Measurements from ENCODE around the gene MRPS7. TPM values are rescaled to one million over a fixed set of nuclear protein-coding genes. Genes with fewer than 3 reads are reported as not detected.
A peak's percentile ranks its signal among the peaks of the same experiment; 100 is the strongest.

MRPS7 gene
- total and polyA plus RNA-seq, 10 of the 15 experiments (the other 5 are each of a cell fraction or from before 2014, with no cell fraction given): 88.4 to 217 (median 109) TPM

DNA sequence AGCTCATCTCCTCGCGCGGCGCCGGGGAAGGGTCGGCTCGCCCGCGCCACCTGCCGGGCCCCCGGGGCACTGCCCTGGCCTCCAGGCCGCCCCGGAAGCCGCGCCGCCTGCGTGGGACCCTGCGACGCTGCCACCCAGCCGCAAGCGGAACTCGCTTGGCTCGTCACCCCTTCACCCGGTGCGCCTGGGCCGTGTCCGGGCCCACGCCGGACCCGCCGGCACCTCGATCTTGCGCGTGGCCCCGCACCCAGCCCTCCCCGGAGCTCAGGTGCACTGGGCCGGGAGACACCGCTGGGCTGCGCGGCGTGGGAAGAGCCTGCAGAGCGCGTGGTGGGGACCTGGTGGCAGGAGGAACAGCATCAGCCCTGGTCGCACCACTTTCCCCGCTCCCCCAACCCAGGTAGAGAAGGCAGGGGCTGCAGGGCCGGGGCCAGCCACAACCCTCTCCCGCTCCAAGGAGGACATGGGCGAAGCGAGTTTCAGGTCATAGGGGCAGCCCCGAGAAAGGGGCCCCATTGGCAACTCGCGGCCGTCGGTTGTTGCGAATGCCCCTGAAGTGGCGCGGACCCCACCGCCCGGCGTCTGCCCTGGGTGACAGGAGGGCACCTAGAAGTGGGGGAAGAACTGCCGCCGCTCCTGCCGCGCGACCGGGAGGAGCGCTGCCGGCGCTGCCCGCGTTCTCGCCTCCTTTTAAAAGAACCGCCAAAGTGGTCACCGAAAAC is 9.7 kb downstream of the MRPS7 start (continued):
- TF ChIP-seq CREM (IDR thresholded peaks at IDR 0.05; ENCODE audit: low read depth) (peak; percentile 95), IKZF2 (IDR thresholded peaks at IDR 0.05) (no peak), ASH2L (IDR thresholded peaks at IDR 0.05; ENCODE audit: borderline replicate concordance, low read depth) (no peak), NFYB (IDR thresholded peaks at IDR 0.05; ENCODE audit: insufficient read depth, low read depth, low read length) (no peak), MEF2A (IDR thresholded peaks at IDR 0.05; ENCODE audit: insufficient read depth, low read depth, low read length) (0 out of 2 replicates have a peak, but pooled peaks have one; percentile 31), TCF12 (IDR thresholded peaks at IDR 0.05; ENCODE audit: low read depth, low read length) (no peak), RBBP5 (conservative IDR thresholded peaks at IDR 0.05) (no peak), NR2C1 (IDR thresholded peaks at IDR 0.05) (peak; percentile 76), NBN (IDR thresholded peaks at IDR 0.05) (0 out of 2 replicates have a peak, but pooled peaks have one; percentile 39), TCF3 (IDR thresholded peaks at IDR 0.05; ENCODE audit: borderline replicate concordance, insufficient read depth, low read depth, low read length) (peak; percentile 68; the same call in 1 of the 2 replicates), SREBF2 (IDR thresholded peaks at IDR 0.05; ENCODE audit: low read length) (no peak), KAT2A (conservative IDR thresholded peaks at IDR 0.05; ENCODE audit: control insufficient read depth, low read depth, low read length) (no peak), ESRRA (IDR thresholded peaks at IDR 0.05; ENCODE audit: low read length) (no peak), RAD21 (IDR thresholded peaks at IDR 0.05; ENCODE audit: insufficient read depth, low read depth, low read length) (peak; percentile 40; the same call in 1 of the 2 replicates), ZNF384 (IDR thresholded peaks at IDR 0.05; ENCODE audit: borderline replicate concordance, low read depth, low read length) (no peak), BRCA1 (IDR thresholded peaks at IDR 0.05; ENCODE audit: low read depth, low read length) (no peak), YBX1 (IDR thresholded peaks at IDR 0.05) (no peak), POLR2AphosphoS5 (IDR thresholded peaks at IDR 0.05; ENCODE audit: low read length) (no peak), TBL1XR1 (IDR thresholded peaks at IDR 0.05; ENCODE audit: low read depth, low read length) (no peak), NFYA (IDR thresholded peaks at IDR 0.05; ENCODE audit: borderline replicate concordance, low read depth, low read length) (no peak)
- TF ChIP-seq, protein P1, sequence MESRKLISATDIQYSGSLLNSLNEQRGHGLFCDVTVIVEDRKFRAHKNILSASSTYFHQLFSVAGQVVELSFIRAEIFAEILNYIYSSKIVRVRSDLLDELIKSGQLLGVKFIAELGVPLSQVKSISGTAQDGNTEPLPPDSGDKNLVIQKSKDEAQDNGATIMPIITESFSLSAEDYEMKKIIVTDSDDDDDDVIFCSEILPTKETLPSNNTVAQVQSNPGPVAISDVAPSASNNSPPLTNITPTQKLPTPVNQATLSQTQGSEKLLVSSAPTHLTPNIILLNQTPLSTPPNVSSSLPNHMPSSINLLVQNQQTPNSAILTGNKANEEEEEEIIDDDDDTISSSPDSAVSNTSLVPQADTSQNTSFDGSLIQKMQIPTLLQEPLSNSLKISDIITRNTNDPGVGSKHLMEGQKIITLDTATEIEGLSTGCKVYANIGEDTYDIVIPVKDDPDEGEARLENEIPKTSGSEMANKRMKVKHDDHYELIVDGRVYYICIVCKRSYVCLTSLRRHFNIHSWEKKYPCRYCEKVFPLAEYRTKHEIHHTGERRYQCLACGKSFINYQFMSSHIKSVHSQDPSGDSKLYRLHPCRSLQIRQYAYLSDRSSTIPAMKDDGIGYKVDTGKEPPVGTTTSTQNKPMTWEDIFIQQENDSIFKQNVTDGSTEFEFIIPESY (IDR thresholded peaks at IDR 0.05): no peak
- TF ChIP-seq, protein P2, sequence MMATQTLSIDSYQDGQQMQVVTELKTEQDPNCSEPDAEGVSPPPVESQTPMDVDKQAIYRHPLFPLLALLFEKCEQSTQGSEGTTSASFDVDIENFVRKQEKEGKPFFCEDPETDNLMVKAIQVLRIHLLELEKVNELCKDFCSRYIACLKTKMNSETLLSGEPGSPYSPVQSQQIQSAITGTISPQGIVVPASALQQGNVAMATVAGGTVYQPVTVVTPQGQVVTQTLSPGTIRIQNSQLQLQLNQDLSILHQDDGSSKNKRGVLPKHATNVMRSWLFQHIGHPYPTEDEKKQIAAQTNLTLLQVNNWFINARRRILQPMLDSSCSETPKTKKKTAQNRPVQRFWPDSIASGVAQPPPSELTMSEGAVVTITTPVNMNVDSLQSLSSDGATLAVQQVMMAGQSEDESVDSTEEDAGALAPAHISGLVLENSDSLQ (IDR thresholded peaks at IDR 0.05): no peak
- TF ChIP-seq, protein P3, sequence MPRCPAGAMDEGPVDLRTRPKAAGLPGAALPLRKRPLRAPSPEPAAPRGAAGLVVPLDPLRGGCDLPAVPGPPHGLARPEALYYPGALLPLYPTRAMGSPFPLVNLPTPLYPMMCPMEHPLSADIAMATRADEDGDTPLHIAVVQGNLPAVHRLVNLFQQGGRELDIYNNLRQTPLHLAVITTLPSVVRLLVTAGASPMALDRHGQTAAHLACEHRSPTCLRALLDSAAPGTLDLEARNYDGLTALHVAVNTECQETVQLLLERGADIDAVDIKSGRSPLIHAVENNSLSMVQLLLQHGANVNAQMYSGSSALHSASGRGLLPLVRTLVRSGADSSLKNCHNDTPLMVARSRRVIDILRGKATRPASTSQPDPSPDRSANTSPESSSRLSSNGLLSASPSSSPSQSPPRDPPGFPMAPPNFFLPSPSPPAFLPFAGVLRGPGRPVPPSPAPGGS (IDR thresholded peaks at IDR 0.05; ENCODE audit: borderline replicate concordance, insufficient read depth, low read depth, low read length, poor library complexity, severe bottlenecking): peak; percentile 41
- TF ChIP-seq, protein P4, sequence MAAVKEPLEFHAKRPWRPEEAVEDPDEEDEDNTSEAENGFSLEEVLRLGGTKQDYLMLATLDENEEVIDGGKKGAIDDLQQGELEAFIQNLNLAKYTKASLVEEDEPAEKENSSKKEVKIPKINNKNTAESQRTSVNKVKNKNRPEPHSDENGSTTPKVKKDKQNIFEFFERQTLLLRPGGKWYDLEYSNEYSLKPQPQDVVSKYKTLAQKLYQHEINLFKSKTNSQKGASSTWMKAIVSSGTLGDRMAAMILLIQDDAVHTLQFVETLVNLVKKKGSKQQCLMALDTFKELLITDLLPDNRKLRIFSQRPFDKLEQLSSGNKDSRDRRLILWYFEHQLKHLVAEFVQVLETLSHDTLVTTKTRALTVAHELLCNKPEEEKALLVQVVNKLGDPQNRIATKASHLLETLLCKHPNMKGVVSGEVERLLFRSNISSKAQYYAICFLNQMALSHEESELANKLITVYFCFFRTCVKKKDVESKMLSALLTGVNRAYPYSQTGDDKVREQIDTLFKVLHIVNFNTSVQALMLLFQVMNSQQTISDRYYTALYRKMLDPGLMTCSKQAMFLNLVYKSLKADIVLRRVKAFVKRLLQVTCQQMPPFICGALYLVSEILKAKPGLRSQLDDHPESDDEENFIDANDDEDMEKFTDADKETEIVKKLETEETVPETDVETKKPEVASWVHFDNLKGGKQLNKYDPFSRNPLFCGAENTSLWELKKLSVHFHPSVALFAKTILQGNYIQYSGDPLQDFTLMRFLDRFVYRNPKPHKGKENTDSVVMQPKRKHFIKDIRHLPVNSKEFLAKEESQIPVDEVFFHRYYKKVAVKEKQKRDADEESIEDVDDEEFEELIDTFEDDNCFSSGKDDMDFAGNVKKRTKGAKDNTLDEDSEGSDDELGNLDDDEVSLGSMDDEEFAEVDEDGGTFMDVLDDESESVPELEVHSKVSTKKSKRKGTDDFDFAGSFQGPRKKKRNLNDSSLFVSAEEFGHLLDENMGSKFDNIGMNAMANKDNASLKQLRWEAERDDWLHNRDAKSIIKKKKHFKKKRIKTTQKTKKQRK (IDR thresholded peaks at IDR 0.05; ENCODE audit: low read depth, low read length): no peak
